Measurements from ENCODE around the gene PFKM.
"Not testable (repeated sequence)": the region's sequence is repeated elsewhere in the genome, so short reads cannot be mapped to it uniquely, and the experiment has no call there.

Gene PFKM

GRCh38 chr12:48110691-48111311 is 8.4 kb upstream of the PFKM start:
- no peak for DNase-seq (ENCODE audit: extremely low read depth in 1 of 2, low read depth in 1 of 2)

GRCh38 chr12:48111312-48111693 is 7.9 kb upstream of the PFKM start:
- not testable (repeated sequence) for DNase-seq (ENCODE audit: extremely low read depth in 1 of 2, low read depth in 1 of 2)

DNA sequence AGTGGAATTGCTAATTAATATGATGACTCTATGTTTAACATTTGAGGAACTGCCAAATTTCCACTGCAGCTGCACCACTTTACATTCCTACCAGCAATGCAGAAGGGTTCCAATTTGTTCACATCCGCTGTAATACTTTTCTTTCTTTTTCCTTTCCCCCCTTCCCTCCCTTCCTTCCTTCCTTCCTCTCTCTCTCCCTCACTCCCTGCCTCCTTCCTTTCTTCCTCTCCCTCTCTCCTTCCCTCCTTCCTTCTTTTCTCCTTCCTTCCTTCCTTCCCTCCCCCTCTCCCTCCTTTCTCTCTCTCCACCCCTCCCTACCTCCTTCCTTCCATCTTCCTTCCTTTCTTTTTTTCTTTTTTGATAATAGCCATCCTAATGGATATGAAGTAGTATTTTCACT is 3.2 kb upstream of the PFKM start:
- no peak for DNase-seq (ENCODE audit: extremely low read depth in 1 of 2, low read depth in 1 of 2)

DNA sequence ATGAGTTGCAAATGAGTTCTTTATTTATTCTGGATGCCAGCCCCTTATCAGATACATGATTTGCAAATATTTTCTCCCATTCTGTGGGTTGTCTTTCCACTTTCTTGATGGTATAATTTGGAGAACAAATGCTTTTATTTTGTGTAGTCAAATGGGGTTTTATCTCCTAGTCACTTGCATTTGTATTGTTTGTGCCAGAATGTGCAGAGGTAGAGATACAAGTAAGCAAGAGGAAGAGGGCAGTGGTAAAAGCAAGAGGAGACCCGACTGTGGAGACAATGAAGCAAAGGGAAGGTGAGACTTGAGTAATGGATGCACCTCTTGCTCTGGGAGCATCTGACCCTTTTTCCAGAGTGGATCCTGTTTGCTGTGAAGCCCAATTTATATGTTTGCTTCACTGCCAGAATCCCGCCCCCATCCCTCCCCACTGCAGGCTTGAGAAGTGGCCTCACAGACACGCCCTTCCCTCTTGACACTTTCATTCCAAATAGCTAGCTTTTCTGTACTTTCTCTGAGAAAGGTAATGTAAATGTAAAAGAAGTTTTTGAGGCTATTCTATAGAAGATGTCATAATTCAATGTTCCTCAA is 786 bp upstream of the PFKM start:
- DNase-seq (ENCODE audit: extremely low read depth in 1 of 2, low read depth in 1 of 2) = no peak

- DNase-seq (ENCODE audit: extremely low read depth in 1 of 2, low read depth in 1 of 2) = no peak
These were observed 651 bp downstream of the PFKM start for GRCh38 chr12:48119834-48120195.

DNA sequence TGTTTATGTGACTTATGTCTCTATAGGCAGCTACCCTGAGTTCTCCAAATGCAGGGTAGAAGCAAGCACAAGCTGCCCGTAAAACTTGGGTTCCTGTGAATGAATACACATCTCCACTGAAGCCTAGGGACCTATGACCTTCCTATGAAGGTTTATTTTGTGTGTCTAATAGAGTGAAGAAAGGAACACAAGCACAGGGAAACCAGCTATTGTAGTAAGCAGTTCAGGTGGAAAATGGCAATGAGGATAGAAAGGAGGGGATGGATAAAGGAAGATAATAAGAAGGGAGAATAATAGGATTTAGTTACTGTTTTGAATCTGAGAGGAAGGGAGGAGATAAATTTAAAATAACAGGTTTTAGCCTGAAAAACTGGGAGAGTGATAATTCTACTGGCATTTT is 2.4 kb downstream of the PFKM start:
- no peak for DNase-seq (ENCODE audit: extremely low read depth in 1 of 2, low read depth in 1 of 2)

DNA sequence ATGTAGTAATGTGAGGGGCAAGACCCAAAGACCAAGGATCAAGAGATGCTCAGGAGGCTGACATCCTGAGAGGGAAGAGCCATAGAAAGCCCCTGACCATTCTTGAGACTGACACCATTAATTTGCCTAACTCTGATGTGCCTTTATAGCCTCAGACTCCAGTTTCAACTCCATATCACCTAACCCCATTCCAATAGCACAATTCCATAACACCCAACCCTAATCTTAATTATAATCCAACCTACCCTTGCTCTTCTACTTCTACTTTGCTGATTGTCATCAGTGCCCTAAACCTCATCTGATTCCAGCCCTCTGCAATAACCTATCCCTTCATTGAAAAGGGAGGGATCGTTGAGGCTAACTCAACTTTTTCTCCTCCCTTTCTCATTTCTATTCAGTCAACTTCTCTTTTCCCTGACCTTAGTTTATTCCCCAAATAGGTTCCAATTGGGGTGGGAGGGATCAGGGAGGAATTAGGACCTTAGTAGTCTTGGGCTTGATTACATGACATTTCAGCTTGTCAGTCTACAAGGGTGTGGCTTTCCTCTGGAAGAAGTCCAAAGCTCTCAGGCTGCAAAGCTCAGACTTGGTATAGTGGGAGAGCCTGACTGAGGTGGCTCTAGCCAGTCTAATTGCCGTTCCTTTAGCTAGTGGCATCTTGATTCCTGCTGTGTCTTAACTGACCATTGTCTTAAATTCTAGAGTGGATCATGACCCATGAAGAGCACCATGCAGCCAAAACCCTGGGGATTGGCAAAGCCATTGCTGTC is 3.1 kb downstream of the PFKM start:
- DNase-seq (ENCODE audit: extremely low read depth in 1 of 2, low read depth in 1 of 2) = no peak

DNA sequence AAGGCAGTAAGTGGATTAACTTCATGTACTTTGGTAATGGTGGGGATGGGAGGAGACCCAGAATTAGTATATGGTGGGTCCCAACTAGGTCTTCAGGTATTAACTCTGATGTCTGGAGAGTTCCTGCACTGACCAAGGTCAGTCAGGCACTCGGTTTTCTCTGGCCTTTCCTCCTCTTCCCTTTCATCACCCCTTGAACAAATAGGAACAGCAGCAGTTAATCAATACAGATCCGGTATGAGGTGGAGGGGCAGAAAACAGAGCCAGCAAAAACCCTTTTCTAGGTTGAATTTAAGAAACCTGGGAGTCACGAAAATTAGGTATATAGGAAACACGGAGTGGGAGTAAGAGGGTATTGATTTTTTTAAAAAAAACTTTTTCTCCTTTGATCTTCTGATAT is 4.0 kb downstream of the PFKM start:
- DNase-seq (ENCODE audit: extremely low read depth in 1 of 2, low read depth in 1 of 2) = no peak

DNA sequence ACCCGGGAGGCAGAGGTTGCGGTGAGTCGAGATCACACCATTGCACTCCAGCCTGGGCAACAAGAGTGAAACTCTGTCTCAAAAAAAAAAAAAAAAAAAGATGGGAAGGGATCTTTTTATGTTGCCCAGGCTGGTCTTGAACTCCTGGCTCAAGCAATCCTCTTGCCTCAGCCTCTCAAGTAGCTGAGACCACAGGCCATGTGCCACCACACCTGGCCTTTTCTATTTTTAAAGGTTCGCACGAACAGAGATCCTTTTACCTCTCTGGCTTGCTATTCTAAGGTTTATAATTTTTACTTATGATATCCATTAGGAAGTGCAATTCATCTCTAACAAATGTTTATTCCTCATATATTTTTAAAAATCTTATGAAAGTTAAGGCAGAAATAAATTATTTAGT is 6.4 kb downstream of the PFKM start:
- not testable (repeated sequence) for DNase-seq (ENCODE audit: extremely low read depth in 1 of 2, low read depth in 1 of 2)

DNA sequence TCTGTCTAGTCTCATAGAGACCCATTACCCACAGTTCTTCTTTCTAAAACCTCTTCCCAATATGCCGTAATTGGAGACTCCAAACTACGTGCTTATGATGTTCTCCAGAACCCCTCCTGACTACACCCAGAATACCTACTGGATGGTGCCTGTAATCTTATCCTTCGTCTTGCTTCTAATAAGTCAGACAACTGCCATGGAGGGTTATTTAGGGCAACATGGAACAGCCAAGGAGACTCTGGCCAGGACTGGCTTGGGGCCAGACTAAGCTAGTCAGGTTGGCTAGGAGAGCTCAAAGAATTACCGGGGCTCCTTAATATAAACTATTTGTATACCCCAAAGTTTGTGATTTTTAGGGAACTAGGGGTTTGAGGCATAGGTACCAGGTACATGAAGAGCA is 6.8 kb downstream of the PFKM start:
- no peak for DNase-seq (ENCODE audit: extremely low read depth in 1 of 2, low read depth in 1 of 2)

DNA sequence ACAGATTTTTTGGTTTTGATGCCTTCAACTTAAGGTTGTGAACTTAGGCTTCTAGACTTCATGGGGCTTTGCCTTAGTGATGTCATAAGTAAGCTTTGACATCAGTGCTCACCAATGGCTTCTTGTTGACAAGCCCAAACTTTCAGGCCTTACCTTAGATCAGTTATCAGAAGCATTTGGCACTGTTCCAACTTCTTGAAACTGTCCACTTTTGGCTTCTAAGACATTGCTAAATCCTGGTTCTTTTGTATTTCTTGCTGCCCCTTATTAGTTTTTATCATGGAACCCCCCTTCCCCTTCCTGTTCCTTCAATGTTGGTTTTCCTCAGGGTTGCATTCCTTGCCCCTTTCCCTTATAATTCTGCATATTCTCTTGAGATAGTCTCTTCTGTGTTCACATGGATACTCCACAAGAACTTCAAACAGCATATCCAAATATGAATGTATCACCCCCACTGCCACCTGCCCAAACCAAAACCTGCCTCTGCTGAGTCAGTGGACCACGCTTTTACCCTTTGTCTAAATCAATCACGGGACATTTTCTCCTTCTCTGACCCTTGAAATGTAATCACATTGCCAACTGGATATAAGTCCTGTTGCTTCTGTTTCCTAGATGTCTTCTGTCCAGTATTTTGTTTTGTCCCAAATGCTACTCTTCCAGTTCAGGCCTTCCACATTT is 7.9 kb downstream of the PFKM start:
- no peak for DNase-seq (ENCODE audit: extremely low read depth in 1 of 2, low read depth in 1 of 2)

- DNase-seq (ENCODE audit: extremely low read depth in 1 of 2, low read depth in 1 of 2) = no peak
These were observed 9.6 kb downstream of the PFKM start for GRCh38 chr12:48128800-48129199.

- DNase-seq (ENCODE audit: extremely low read depth in 1 of 2, low read depth in 1 of 2) = no peak
These were observed 10.2 kb downstream of the PFKM start for GRCh38 chr12:48129376-48129775.

DNA sequence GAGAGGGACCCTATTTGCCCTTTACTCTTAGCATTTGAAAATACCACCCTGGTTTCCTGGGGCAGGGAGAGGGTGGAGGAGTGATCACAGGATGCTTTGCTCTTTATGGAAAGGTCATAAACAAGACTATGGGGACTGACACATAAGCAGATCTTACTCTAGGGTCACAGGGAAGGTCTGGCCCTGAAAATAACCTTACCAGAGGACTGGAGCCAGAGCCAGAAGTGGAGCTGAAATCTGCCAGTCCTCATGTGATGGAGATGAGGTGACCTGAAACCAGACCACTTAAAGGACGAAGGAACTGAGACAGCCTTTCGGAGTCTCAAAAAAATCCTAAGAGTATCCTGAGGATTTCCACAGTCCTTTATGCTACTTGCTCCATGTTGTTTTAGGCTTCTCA is 12.4 kb downstream of the PFKM start:
- DNase-seq (ENCODE audit: extremely low read depth in 1 of 2, low read depth in 1 of 2) = no peak

- DNase-seq (ENCODE audit: extremely low read depth in 1 of 2, low read depth in 1 of 2) = no peak
These were observed 13.7 kb downstream of the PFKM start for GRCh38 chr12:48132826-48133225.

DNA sequence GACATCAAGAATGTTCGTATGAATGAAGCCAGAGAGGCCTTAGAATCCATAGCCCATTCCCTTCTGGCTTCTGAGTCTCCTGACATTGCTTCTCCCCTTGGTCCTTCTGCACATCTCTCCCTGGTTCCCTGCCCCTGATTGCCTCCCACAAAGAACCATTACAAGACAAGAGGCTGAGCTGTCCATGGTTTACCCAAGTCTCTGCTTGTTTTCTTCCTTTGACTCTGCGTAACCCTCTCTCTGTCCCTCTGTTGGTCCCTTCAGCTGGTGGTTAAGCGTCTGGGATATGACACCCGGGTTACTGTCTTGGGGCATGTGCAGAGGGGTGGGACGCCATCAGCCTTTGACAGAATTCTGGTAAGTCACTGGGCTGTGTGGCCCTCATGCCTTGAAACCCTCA is 15.9 kb downstream of the PFKM start:
- no peak for DNase-seq (ENCODE audit: extremely low read depth in 1 of 2, low read depth in 1 of 2)

- DNase-seq (ENCODE audit: extremely low read depth in 1 of 2, low read depth in 1 of 2) = no peak
These were observed 23.9 kb downstream of the PFKM start for GRCh38 chr12:48142818-48143674.

DNA sequence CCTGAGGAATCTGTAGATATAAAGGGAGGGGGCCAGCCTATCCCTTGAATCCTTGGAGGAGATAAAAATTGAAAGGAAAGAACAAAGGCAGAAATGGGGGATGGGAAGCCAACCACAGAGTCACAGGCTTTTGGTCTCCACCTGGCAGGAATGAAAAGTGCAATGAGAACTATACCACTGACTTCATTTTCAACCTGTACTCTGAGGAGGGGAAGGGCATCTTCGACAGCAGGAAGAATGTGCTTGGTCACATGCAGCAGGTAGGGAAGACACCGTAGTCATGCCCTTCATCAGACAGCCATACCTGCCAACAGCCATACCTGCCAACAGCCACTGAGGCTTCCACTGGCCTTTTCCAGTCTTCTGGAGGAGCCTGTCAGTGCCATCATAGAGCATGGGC is 24.7 kb downstream of the PFKM start:
- DNase-seq (ENCODE audit: extremely low read depth in 1 of 2, low read depth in 1 of 2) = no peak

DNA sequence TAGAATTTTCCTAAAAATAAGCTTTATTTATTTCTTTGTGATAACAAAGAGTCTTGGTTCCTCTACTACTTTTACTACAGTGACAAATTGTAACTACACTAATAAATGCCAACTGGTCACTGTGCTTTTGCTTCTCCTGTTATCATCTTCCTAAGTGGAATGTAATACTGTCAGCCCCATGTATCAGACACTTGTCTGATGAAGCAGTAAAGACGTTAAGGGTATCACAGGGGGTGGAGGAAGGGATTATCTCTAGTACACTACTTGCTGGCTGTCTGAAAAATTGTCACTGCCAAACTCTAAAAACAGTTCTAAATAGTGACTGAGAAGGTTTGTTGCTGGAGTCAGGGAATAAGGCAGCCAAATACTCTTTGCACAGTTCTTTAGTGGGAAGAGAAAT is 26.8 kb downstream of the PFKM start:
- DNase-seq (ENCODE audit: extremely low read depth in 1 of 2, low read depth in 1 of 2) = no peak

- DNase-seq (ENCODE audit: extremely low read depth in 1 of 2, low read depth in 1 of 2) = no peak
These were observed 32.1 kb downstream of the PFKM start for GRCh38 chr12:48151103-48151771.

Data from activated CD8-positive, alpha-beta memory T cell treated with anti-CD3 and anti-CD28 coated beads for 1 hour (primary cell).